GM18499 (cell line): ENCODE measurements around the gene CHST3.
"Not testable (repeated sequence)": the region's sequence is repeated elsewhere in the genome, so short reads cannot be mapped to it uniquely, and the experiment has no call there.

ENCODE experiments used
- ATAC-seq: cut with Tn5 transposase; IDR thresholded peaks from one replicate; pipeline ENCODE4 v1.9.1; 2021; ENCODE audit warnings: moderate number of reproducible peaks; ENCODE audit not compliant: insufficient read depth, unreplicated experiment

Gene CHST3

GRCh38 chr10:72025400-72025799 lies 61.2 kb downstream of the CHST3 start:
- no peak for ATAC-seq

- no peak for ATAC-seq
Observed at GRCh38 chr10:72025832-72026231, 61.6 kb downstream of the CHST3 start.

- ATAC-seq: no peak
Observed at GRCh38 chr10:72026278-72027111, 62.3 kb downstream of the CHST3 start.

GRCh38 chr10:72027498-72027897 lies 63.3 kb downstream of the CHST3 start:
- no peak for ATAC-seq

- no peak for ATAC-seq
Observed at GRCh38 chr10:72029414-72029813, 65.2 kb downstream of the CHST3 start.

GRCh38 chr10:72030762-72031543 lies 66.8 kb downstream of the CHST3 start:
- ATAC-seq: no peak

- ATAC-seq: no peak
Observed at GRCh38 chr10:72031706-72032105, 67.5 kb downstream of the CHST3 start.

- not testable (repeated sequence) for ATAC-seq
Observed at GRCh38 chr10:72032409-72033162, 68.4 kb downstream of the CHST3 start.

- no peak for ATAC-seq
Observed at GRCh38 chr10:72034040-72034499, 69.9 kb downstream of the CHST3 start.

- ATAC-seq: no peak
Observed at GRCh38 chr10:72034761-72035160, 70.6 kb downstream of the CHST3 start.

- no peak for ATAC-seq
Observed at GRCh38 chr10:72035252-72035887, 71.2 kb downstream of the CHST3 start.

- ATAC-seq: no peak
Observed at GRCh38 chr10:72037266-72037665, 73.1 kb downstream of the CHST3 start.

- ATAC-seq: no peak
Observed at GRCh38 chr10:72037811-72038210, 73.6 kb downstream of the CHST3 start.

- no peak for ATAC-seq
Observed at GRCh38 chr10:72038458-72039001, 74.3 kb downstream of the CHST3 start.

- ATAC-seq: no peak
Observed at GRCh38 chr10:72039377-72039776, 75.2 kb downstream of the CHST3 start.

GRCh38 chr10:72041491-72041890 lies 77.3 kb downstream of the CHST3 start:
- ATAC-seq: no peak

- no peak for ATAC-seq
Observed at GRCh38 chr10:72043016-72043834, 79.0 kb downstream of the CHST3 start.

GRCh38 chr10:72044417-72045041 lies 80.3 kb downstream of the CHST3 start:
- no peak for ATAC-seq

- no peak for ATAC-seq
Observed at GRCh38 chr10:72045586-72045985, 81.4 kb downstream of the CHST3 start.
